Right lobe of liver (tissue), 6 donors: ENCODE data around the gene DPAGT1. TPM values are rescaled to one million over a fixed set of nuclear protein-coding genes. Genes with fewer than 3 reads are reported as not detected.

Experiments
- ATAC-seq, 4 donors: fragments of 200-7000 bp; cut with Tn5 transposase; one replicate each; pipeline ENCODE4 v1.9.1; 2020; ENCODE audit warnings: mild to moderate bottlenecking in 4 of 4, moderate library complexity in 4 of 4
- DNase-seq, 3 donors: peaks; one replicate each; pipeline ENCODE4 v3.0.0-alpha.2; 2020
- H3K27ac ChIP-seq, 3 donors: fragments of 200-600 bp; one replicate each; pipeline ENCODE4 v1.8.0; 2022
- H3K27me3 ChIP-seq, 2 donors: fragments of 200-600 bp; one replicate each; pipeline ENCODE4 v1.8.0; 2022
- H3K36me3 ChIP-seq, 4 donors: fragments of 200-600 bp; sonication (generic) in 1 of 4; one replicate each; pipeline versions ENCODE4 v1.5.1 to v1.8.0; 2017 to 2022; ENCODE audit warnings: control low read depth in 1 of 4
- H3K4me1 ChIP-seq, 4 donors: fragments of 200-600 bp; sonication (generic) in 1 of 4; one replicate each; pipeline versions ENCODE4 v1.5.1 to v1.8.0; 2017 to 2022; ENCODE audit warnings: control low read depth in 1 of 4
- H3K4me3 ChIP-seq, 3 donors: fragments of 200-600 bp; one replicate each; pipeline ENCODE4 v1.8.0; 2022
- H3K9me3 ChIP-seq, 4 donors: fragments of 200-600 bp; sonication (generic) in 1 of 4; one replicate each; pipeline versions ENCODE4 v1.5.1 to v1.8.0; 2017 to 2022; ENCODE audit warnings: control low read depth in 1 of 4
- POLR2A ChIP-seq: fragments of 450-650 bp; IDR thresholded peaks from one replicate; pipeline ENCODE4 v1.6.1; 2017; ENCODE audit warnings: antibody characterized with exemption, mild to moderate bottlenecking
- WGBS: methylation state at CpG from one replicate; pipeline ENCODE4 v1.1.6; 2018; ENCODE audit warnings: low coverage, low lambda C conversion rate; ENCODE audit not compliant: insufficient coverage; ENCODE audit errors: missing lambda C conversion rate; 5-methylcytosine and 5-hydroxymethylcytosine counted together
- intact Hi-C, 2 donors: fragments of 100-400 bp; cut with DNase I; formaldehyde crosslinking; loops; one replicate each; pipeline versions ENCODE4 v1.11.2 to v1.14.1; 2022
- total RNA-seq, 6 experiments: library from RNA; depleted of rRNA in 2 of 6; stranded (reverse); fragments of >200 nt in 2 of 6; fragmentation: NEBNext Ultra II Directional in 3 of 6; extraction: Animal tissue kit (Norgen Biotek cat#: 25700) in 3 of 6; gene quantifications; one replicate each; pipeline versions ENCODE4 v1.1.0 to v1.2.4, GENCODE V29; 2016 to 2023
- TF ChIP-seq, protein P1 (sequence below), 4 donors: fragments of 200-600 bp in 3 of 4; fragments of 450-650 bp in 1 of 4; IDR thresholded peaks; one replicate each; pipeline versions ENCODE4 v1.5.1 to v1.8.0; 2016 to 2022; ENCODE audit warnings: antibody characterized with exemption in 4 of 4, mild to moderate bottlenecking in 2 of 4
- donor health status: DM: no; HTN: yes; CAD: no.
- donor health status: DM: no; HTN: no; CAD: no.
- donor health status: DM: no; HTN: no; CAD: no.
- donor health status: DM: no; HTN: yes; CAD: no.
- donor health status: DM: no; HTN: yes; CAD: no.

DPAGT1 gene
- total RNA-seq, 6 experiments from 2014 or later = 29.8 to 55.5 (median 41.6) TPM

DNA sequence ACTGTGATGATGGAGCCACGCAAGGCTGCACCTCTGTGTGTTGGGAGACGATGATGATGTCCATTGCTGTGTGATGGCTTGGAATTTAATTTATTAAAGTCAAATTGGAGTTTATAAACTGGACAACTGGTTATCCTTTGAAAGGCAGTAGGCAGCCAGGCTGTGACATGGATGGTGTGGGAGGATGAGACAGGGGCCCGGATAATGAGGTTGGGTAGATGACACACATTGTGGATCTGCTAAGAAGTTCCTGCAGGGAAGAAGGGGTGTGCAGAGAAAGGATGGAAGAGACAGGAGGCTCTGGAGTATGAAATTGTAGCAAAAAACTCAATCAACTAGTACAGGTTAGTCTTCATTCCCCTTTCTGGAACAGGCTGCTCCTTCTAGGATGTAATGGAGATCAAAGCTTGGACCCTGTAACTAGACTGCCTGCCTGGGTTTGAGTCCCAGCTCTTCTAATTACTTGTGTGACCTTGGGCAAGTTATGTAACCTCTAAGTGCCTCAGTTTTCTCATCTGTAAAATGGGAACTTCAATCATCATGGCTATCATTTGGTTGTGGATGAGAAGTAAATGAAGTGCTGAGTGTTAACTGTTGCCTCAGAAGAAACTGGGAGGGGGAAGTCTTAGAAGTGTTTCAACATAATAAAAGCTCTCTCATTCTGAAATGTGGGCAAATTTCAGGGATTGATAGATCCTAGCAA is 15.5 kb upstream of the DPAGT1 start:
- DNase-seq = no peak
- Histone ChIP-seq H3K27ac (no peak overlapping the region), H3K27me3 (no peaks in the 10 kb centered on the region), H3K36me3 (peaks cover 0 to 21% (median 3%) of the 10 kb centered on the region in 4 donors), H3K4me1 (peaks cover 0 to 7% (median under 1%) of the 10 kb centered on the region in 4 donors), H3K9me3 (no peaks in the 10 kb centered on the region), H3K4me3 (no peak overlapping the region)
- ATAC-seq = no peak
- WGBS = 97% methylated on average over 3 of the region's 3 CpGs
- intact Hi-C loops = no loop called here
- TF ChIP-seq, protein P1, sequence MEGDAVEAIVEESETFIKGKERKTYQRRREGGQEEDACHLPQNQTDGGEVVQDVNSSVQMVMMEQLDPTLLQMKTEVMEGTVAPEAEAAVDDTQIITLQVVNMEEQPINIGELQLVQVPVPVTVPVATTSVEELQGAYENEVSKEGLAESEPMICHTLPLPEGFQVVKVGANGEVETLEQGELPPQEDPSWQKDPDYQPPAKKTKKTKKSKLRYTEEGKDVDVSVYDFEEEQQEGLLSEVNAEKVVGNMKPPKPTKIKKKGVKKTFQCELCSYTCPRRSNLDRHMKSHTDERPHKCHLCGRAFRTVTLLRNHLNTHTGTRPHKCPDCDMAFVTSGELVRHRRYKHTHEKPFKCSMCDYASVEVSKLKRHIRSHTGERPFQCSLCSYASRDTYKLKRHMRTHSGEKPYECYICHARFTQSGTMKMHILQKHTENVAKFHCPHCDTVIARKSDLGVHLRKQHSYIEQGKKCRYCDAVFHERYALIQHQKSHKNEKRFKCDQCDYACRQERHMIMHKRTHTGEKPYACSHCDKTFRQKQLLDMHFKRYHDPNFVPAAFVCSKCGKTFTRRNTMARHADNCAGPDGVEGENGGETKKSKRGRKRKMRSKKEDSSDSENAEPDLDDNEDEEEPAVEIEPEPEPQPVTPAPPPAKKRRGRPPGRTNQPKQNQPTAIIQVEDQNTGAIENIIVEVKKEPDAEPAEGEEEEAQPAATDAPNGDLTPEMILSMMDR (IDR thresholded peaks at IDR 0.05) = no peak
- no peak for TF ChIP-seq POLR2A

DNA sequence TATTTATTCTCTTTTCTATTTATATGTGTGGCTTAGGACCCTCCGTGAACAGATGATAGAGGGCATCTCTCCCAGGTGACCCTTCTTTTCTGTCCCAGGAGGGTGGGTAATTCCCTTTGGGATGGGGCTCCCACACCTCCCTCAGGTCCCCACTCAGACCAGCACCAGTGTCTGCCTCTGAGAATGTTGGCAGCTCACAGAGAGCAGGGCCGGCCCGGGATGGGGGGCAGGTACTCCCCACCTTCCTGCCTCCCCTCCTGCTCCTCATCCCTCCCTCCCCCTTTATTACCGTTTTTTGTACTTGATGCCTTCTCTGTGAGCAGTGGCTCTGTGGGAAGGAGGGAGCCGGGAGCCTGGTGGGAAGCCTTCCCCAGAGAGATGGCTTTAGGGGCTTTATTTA is 14.9 kb upstream of the DPAGT1 start:
- H3K9me3 ChIP-seq = no peaks in the 10 kb centered on the region
- DNase-seq (no peak), ATAC-seq (no peak)
- H3K4me3 ChIP-seq = no peak overlapping the region
- peaks cover 0 to 5% (median 0%) of the 10 kb centered on the region in 4 donors for H3K4me1 ChIP-seq
- no peaks in the 10 kb centered on the region for H3K27me3 ChIP-seq
- WGBS = 71% methylated on average over 4 of the region's 5 CpGs
- peak overlapping the region in 2 of 3 donors; percentile 19 to 47 for H3K27ac ChIP-seq
- no peak for TF ChIP-seq POLR2A
- H3K36me3 ChIP-seq = peaks cover 0 to 26% (median 8%) of the 10 kb centered on the region in 4 donors
- intact Hi-C loops = no loop called here

DNA sequence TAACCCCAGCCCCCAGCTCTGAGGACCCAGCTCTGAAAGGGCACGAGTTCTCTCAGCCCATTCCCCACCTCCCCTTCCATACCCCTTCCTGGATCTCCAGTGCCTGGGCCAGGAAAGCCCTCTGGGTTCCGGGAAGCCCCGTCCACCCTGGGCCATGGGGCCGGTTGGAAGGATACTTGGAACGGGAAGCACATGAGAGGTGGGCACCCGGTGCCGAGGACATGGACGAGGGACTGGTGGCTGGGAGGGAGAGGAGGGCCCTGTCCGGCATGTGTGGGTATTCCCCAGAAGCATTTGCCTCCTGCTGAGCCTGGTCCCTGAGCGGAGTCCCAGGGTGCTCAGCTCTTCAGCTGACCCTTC is 14.6 kb upstream of the DPAGT1 start:
- intact Hi-C loops = no loop called here
- no peak for TF ChIP-seq POLR2A
- TF ChIP-seq, protein P1 (IDR thresholded peaks at IDR 0.05) = no peak
- Histone ChIP-seq H3K9me3 (no peaks in the 10 kb centered on the region), H3K4me1 (peaks cover 0 to 5% (median 0%) of the 10 kb centered on the region in 4 donors), H3K27ac (peak overlapping the region in 2 of 3 donors; percentile 19 to 47), H3K4me3 (no peak overlapping the region), H3K27me3 (no peaks in the 10 kb centered on the region), H3K36me3 (peaks cover 0 to 30% (median 10%) of the 10 kb centered on the region in 4 donors)
- WGBS = 88% methylated on average over 2 of the region's 10 CpGs
- DNase-seq = no peak
- ATAC-seq = peak in 1 of 4 donors; percentile 3

DNA sequence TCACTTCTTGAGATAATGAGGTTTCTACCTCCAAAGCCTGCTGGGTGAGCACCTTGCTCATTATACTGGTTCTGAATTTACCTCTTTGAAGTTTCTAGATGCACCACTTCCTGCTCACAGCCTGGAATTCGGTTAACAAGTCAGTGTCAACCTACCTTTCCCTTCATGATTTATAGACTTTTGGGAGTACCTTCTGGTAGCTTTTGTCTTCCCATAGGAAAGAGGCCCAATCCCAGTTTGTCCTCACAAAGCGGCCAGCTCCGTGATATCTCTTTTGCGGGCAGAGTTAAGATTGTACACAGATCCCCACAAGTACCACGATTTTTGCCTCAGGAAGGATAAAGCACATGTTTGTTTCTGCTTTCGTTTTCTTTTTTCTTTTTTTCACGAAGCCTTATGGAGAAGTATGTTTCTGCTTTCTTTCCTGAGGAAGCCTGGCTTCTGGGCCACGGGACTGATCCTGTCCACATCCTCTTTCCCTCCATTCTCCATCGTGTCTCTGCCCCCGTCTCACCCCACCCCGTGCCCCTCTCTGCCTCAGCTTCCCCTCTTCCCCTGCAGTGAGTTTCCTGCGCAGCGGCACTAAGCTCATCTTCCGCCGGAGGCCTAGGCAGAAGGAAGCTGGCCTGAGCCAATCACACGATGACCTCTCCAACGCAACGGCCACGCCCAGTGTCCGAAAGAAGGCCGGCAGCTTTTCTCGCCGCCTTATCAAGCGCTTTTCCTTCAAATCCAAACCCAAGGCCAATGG is 14.0 kb upstream of the DPAGT1 start:
- Histone ChIP-seq H3K4me1 (peaks cover 0 to 3% (median 0%) of the 10 kb centered on the region in 4 donors), H3K36me3 (peaks cover 0 to 32% (median 11%) of the 10 kb centered on the region in 4 donors), H3K27ac (peak overlapping the region in 2 of 3 donors; percentile 19 to 47), H3K27me3 (no peaks in the 10 kb centered on the region), H3K4me3 (no peak overlapping the region), H3K9me3 (no peaks in the 10 kb centered on the region)
- 49% methylated on average over 20 of the region's 24 CpGs for WGBS
- ATAC-seq (peak; percentile 73 to 90 (median 74)), DNase-seq (peak; percentile 64 to 76 (median 70))
- intact Hi-C loops = no loop called here
- TF ChIP-seq, protein P1 (IDR thresholded peaks at IDR 0.05) = no peak
- no peak for TF ChIP-seq POLR2A

DNA sequence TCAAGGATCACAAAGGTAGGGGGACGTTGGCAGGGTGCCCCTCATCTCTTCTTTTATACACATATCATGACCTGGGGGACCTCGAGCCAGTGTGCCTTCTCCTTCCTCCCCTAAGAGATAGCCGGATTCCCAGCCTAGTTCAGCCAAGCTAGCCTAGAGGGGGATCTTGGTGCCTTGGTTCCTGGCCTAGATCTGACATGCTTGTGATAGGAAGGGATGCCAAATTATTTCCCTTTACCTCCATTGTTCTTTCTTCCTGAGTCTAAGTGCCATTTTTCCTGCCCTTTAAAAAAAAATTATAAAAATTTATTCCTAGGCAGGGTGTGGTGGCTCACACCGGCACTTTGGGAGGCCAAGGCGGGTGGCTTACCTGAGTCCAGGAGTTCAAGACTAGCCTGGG is 12.7 kb upstream of the DPAGT1 start:
- TF ChIP-seq POLR2A = no peak
- TF ChIP-seq, protein P1 (IDR thresholded peaks at IDR 0.05) = no peak
- Histone ChIP-seq H3K27ac (no peak overlapping the region), H3K9me3 (no peaks in the 10 kb centered on the region), H3K4me1 (peaks cover 0 to 5% (median 0%) of the 10 kb centered on the region in 4 donors), H3K4me3 (no peak overlapping the region), H3K36me3 (peaks cover 0 to 32% (median 11%) of the 10 kb centered on the region in 4 donors), H3K27me3 (no peaks in the 10 kb centered on the region)
- DNase-seq (no peak), ATAC-seq (no peak)
- whole genome bisulfite sequencing = 40% methylated on average over 1 of the region's 5 CpGs
- intact Hi-C loops = no loop called here
